ENCODE data around the gene LIME1. TPM values are rescaled to one million over a fixed set of nuclear protein-coding genes. Genes with fewer than 3 reads are reported as not detected.

LIME1 gene, protein sequence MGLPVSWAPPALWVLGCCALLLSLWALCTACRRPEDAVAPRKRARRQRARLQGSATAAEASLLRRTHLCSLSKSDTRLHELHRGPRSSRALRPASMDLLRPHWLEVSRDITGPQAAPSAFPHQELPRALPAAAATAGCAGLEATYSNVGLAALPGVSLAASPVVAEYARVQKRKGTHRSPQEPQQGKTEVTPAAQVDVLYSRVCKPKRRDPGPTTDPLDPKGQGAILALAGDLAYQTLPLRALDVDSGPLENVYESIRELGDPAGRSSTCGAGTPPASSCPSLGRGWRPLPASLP
- 10 to 100 TPM in 2 of 4 donors, 1 to 10 TPM in 2; 8.7 to 25.0 (median 11.5) TPM for total RNA-seq

DNA sequence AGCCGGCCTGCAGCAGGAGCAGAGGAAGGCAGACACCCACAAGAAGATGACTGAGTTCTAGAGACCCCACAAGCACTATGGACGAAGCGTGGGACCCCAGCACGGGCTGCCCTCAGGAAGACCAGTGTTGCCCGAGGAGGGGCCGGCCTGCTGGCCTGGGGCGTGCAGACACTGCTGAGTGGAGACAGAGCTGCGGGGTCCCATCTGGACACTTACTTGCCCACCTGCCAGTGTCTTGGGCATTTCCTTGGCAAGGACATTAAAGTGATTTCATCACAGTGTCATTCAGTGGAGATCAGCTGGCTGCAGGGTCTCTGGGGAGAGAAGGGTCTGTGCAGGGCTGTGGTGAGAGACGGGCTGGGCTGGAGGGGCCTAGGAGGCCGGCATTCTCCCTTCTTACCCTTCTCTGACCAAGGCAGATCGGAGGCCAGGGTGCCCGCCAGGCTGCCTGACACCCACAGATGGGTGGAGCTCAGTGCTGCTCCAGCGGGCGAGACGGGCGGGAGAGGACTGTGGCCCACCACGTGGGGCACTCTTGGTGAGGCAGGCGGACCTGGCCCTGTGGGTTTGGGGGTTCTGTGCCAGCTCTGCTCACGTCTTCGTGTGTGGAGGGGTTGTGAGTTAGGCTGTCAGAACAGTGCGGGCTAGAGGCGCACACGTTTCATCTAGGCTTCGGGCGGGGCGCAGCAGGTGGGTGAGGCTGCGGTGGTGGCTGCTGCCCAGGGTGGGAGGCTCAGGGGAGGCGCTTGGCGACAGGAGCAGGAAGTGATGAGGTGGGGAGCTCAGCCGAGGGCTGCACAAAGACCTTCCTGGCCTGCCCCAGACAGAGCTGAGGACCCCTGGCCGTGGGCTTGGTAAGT, at the start of gene LIME1:
TSS of gene LIME1 (plus strand) at position 806 of the 860 bp plus-strand sequence. CDS start 886 bp downstream, outside the sequence.
- Histone ChIP-seq H3K36me3 (peaks cover 14 to 25% of the 10 kb centered on the region in 2 donors), H3K4me1 (peaks cover 13 to 19% of the 10 kb centered on the region in 2 donors), H3K27me3 (no peaks in the 10 kb centered on the region), H3K27ac (no peak within 1 kb of the TSS), H3K9me3 (no peaks in the 10 kb centered on the region), H3K4me3 (replicated peaks in 1 of 3) (no peak within 1 kb of the TSS)
- intact Hi-C loops (cut with DNase I), result no loop called here
- DNase-seq, result no peak
- TF ChIP-seq POLR2A (IDR thresholded peaks at IDR 0.05), result no peak
- TF ChIP-seq, protein P1, sequence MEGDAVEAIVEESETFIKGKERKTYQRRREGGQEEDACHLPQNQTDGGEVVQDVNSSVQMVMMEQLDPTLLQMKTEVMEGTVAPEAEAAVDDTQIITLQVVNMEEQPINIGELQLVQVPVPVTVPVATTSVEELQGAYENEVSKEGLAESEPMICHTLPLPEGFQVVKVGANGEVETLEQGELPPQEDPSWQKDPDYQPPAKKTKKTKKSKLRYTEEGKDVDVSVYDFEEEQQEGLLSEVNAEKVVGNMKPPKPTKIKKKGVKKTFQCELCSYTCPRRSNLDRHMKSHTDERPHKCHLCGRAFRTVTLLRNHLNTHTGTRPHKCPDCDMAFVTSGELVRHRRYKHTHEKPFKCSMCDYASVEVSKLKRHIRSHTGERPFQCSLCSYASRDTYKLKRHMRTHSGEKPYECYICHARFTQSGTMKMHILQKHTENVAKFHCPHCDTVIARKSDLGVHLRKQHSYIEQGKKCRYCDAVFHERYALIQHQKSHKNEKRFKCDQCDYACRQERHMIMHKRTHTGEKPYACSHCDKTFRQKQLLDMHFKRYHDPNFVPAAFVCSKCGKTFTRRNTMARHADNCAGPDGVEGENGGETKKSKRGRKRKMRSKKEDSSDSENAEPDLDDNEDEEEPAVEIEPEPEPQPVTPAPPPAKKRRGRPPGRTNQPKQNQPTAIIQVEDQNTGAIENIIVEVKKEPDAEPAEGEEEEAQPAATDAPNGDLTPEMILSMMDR (IDR thresholded peaks at IDR 0.05), result no peak
- WGBS, 2 donors, result 82 to 94% methylated on average over 11 to 20 of the region's 31 CpGs

GRCh38 chr20:63687419-63688178, 48.9 kb upstream of the LIME1 start:
- intact Hi-C loops (cut with DNase I), result no loop called here
- no peaks in the 10 kb centered on the region for H3K27me3 ChIP-seq
- 91 to 94% methylated on average over 6 to 7 of the region's 29 CpGs for WGBS, 2 donors
- H3K4me3 ChIP-seq (replicated peaks in 1 of 3), result no peak overlapping the region
- DNase-seq, result no peak
- peak overlapping the region; percentile 57 to 83 (median 78) for H3K27ac ChIP-seq
- H3K4me1 ChIP-seq, result peaks cover 6 to 42% of the 10 kb centered on the region in 2 donors
- no peaks in the 10 kb centered on the region for H3K36me3 ChIP-seq
- TF ChIP-seq POLR2A (IDR thresholded peaks at IDR 0.05), result no peak
- TF ChIP-seq, protein P1 (IDR thresholded peaks at IDR 0.05), result no peak
- no peaks in the 10 kb centered on the region for H3K9me3 ChIP-seq

GRCh38 chr20:63688228-63689045, 48.0 kb upstream of the LIME1 start:
- TF ChIP-seq POLR2A (IDR thresholded peaks at IDR 0.05), result no peak
- TF ChIP-seq, protein P1 (IDR thresholded peaks at IDR 0.05), result no peak

GRCh38 chr20:63689046-63690002, 47.1 kb upstream of the LIME1 start:
- WGBS, 2 donors, result 93 to 94% methylated on average over 11 to 13 of the region's 44 CpGs
- peak overlapping the region in 2 of 3 donors; percentile 78 to 83 for H3K27ac ChIP-seq
- no peaks in the 10 kb centered on the region for H3K27me3 ChIP-seq
- no peaks in the 10 kb centered on the region for H3K9me3 ChIP-seq
- DNase-seq, result no peak
- intact Hi-C loops (cut with DNase I), result no loop called here
- TF ChIP-seq, protein P1 (IDR thresholded peaks at IDR 0.05), result no peak
- TF ChIP-seq POLR2A (IDR thresholded peaks at IDR 0.05), result no peak
- peaks cover 4 to 35% of the 10 kb centered on the region in 2 donors for H3K4me1 ChIP-seq
- H3K4me3 ChIP-seq (replicated peaks in 1 of 3), result no peak overlapping the region
- peaks cover 0 to 1% of the 10 kb centered on the region in 2 donors for H3K36me3 ChIP-seq

More at GRCh38 chr20:63688228-63689045, 48.0 kb upstream of the LIME1 start:
- no peaks in the 10 kb centered on the region for H3K36me3 ChIP-seq
- 79% methylated on average over 9 to 30 of the region's 31 CpGs for WGBS, 2 donors
- H3K4me1 ChIP-seq, result peaks cover 4 to 35% of the 10 kb centered on the region in 2 donors
- peak overlapping the region in 2 of 3 donors; percentile 78 to 83 for H3K27ac ChIP-seq
- no peaks in the 10 kb centered on the region for H3K9me3 ChIP-seq
- intact Hi-C loops (cut with DNase I), result no loop called here
- H3K4me3 ChIP-seq (replicated peaks in 1 of 3), result no peak overlapping the region
- no peak for DNase-seq
- H3K27me3 ChIP-seq, result no peaks in the 10 kb centered on the region
